ENCODE data around the gene LMNTD2. TPM values are rescaled to one million over a fixed set of nuclear protein-coding genes. Genes with fewer than 3 reads are reported as not detected.

The LMNTD2 gene
- total and polyA plus RNA-seq, 2 of the 13 experiments (the other 11 are each of a cell fraction or from before 2014, with no cell fraction given) = 1.1 to 3.1 TPM

GRCh38 chr11:579830-580601, 19.5 kb upstream of the LMNTD2 start (continued):
- TF ChIP-seq AGO2 (optimal IDR thresholded peaks at IDR 0.05; ENCODE audit: low read depth, low read length) (no peak), ZFYVE20 (CRISPR knock-in tag; IDR thresholded peaks at IDR 0.05; ENCODE audit: borderline replicate concordance, low read depth) (no peak), MXD3 (CRISPR knock-in tag; IDR thresholded peaks at IDR 0.05) (no peak; the same call in 1 of the 2 replicates), ARNT (IDR thresholded peaks at IDR 0.05) (no peak), SRY (CRISPR knock-in tag; IDR thresholded peaks at IDR 0.05) (0 out of 2 replicates have a peak, but pooled peaks have one; percentile 55), EZH2 (conservative IDR thresholded peaks at IDR 0.05; ENCODE audit: low read depth, low read length) (no peak), KLF11 (CRISPR knock-in tag; IDR thresholded peaks at IDR 0.05) (no peak), TCF12 (IDR thresholded peaks at IDR 0.05) (no peak), TCF12 (CRISPR knock-in tag; IDR thresholded peaks at IDR 0.05) (no peak), RNF219 (CRISPR knock-in tag; IDR thresholded peaks at IDR 0.05) (no peak), TOE1 (CRISPR knock-in tag; IDR thresholded peaks at IDR 0.05) (no peak), BCLAF1 (IDR thresholded peaks at IDR 0.05) (no peak), ZNF225 (CRISPR knock-in tag; IDR thresholded peaks at IDR 0.05) (no peak), U2AF2 (IDR thresholded peaks at IDR 0.05; ENCODE audit: low read depth, low read length) (no peak), ZNF282 (IDR thresholded peaks at IDR 0.05; ENCODE audit: partially characterized antibody) (no peak), PCBP1 (IDR thresholded peaks at IDR 0.05; ENCODE audit: borderline replicate concordance, low read depth, low read length) (no peak), HOXA3 (CRISPR knock-in tag; IDR thresholded peaks at IDR 0.05) (peak; percentile 76; the same call in 1 of the 2 replicates), CSRNP2 (CRISPR knock-in tag; conservative IDR thresholded peaks at IDR 0.05; ENCODE audit: low read depth) (no peak), RBAK (CRISPR knock-in tag; IDR thresholded peaks at IDR 0.05) (no peak), MLXIP (CRISPR knock-in tag; IDR thresholded peaks at IDR 0.05; ENCODE audit: borderline replicate concordance) (no peak)

Data from HepG2 (cell line).